IPS-15b (cell line): ENCODE data around the gene CD3D.

ENCODE experiments used
- H3K27me3 ChIP-seq: one replicate; pipeline ENCODE4 v1.6.1; 2013; ENCODE audit warnings: low read length; ENCODE audit not compliant: control insufficient read depth, insufficient read depth
- H3K36me3 ChIP-seq: one replicate; pipeline ENCODE4 v1.6.1; 2013; ENCODE audit warnings: low read length; ENCODE audit not compliant: control insufficient read depth, insufficient read depth
- H3K4me1 ChIP-seq: one replicate; pipeline ENCODE4 v1.6.1; 2013; ENCODE audit warnings: mild to moderate bottlenecking, low read length; ENCODE audit not compliant: control insufficient read depth, insufficient read depth
- H3K4me3 ChIP-seq: one replicate; pipeline ENCODE4 v1.5.1; 2013; ENCODE audit warnings: low read depth, low read length
- H3K9ac ChIP-seq: one replicate; pipeline ENCODE4 v1.6.1; 2013; ENCODE audit warnings: low read depth, mild to moderate bottlenecking, low read length
- H3K9me3 ChIP-seq: one replicate; pipeline ENCODE4 v1.6.1; 2013; ENCODE audit warnings: mild to moderate bottlenecking, low read length; ENCODE audit not compliant: control insufficient read depth, insufficient read depth

The CD3D gene

DNA sequence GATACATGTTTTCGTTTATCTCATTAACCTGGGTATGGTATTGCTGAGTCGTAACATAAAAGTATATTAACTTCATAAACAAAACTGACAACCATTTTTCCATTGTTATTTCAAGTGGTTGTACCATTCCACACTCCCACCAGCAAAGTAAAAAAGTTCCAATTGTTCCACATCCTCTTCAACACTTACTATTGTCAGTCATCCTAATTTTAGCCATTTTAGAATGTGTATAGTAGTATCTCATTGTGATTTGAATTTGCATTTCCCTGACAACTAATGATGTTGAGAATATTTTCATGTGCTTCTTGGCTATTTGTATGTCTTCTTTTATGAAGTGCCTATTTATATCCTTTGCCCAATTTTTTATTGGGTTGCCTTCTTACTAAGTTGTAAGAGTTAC, 48.5 kb downstream of the CD3D start:
- no peak overlapping the region for H3K4me3 ChIP-seq
- no peaks in the 10 kb centered on the region for H3K4me1 ChIP-seq
- H3K36me3 ChIP-seq = no peaks in the 10 kb centered on the region
- no peak overlapping the region for H3K9ac ChIP-seq
- H3K27me3 ChIP-seq = no peaks in the 10 kb centered on the region
- no peaks in the 10 kb centered on the region for H3K9me3 ChIP-seq

DNA sequence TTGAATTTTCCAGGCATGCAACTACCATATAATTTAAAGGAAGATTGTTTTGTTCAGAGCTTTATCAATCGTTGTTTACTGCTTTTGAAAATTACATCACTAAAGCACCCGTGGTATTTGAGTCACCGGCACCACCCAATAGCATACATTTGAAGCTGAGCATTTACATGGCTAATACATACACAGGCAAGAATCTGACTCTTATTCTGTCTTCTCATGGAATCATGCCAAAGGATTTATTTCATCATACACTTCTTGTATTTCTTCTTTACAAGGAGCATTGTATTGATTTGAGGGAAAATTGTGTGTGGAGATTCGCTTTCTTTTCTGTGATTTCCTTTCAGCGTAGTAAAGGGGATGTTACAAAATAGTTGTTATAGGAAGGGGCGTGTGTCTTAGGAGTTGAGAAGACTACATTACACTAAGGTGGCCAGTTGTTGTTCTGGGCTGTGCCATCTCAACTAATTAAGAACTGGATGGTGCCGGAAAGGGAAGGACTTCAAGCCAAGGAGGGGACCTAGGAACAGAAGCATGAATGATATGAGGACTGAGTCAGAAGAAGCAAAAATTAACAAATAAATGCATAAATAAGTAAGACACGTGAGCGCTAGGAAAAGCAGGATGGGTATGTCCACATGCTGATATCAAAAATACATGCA, 50.9 kb downstream of the CD3D start:
- H3K4me3 ChIP-seq = no peak overlapping the region
- H3K27me3 ChIP-seq = no peaks in the 10 kb centered on the region
- no peaks in the 10 kb centered on the region for H3K4me1 ChIP-seq
- no peaks in the 10 kb centered on the region for H3K9me3 ChIP-seq
- H3K9ac ChIP-seq = no peak overlapping the region
- H3K36me3 ChIP-seq = no peaks in the 10 kb centered on the region

DNA sequence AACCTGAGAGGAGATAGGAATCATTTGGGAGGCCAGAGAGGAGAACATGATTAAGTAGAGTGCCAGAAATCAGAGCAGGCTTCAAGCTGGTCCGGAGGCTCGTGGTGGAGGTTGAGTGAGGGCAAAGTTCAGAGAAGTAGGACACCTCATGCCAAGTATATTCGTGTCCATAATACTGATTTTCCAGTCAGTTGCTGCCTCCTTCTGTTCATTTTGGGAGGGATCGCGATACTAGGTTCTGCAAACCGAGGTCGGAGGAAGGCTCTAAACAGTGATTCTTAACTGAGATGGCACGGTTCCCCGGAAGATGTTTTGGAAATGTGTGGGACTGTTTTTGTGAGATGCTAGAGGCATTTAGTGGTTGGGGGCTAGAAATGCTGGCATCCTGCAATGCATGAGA, 51.6 kb downstream of the CD3D start:
- no peaks in the 10 kb centered on the region for H3K4me1 ChIP-seq
- H3K9me3 ChIP-seq = no peaks in the 10 kb centered on the region
- H3K27me3 ChIP-seq = no peaks in the 10 kb centered on the region
- no peak overlapping the region for H3K4me3 ChIP-seq
- no peaks in the 10 kb centered on the region for H3K36me3 ChIP-seq
- H3K9ac ChIP-seq = no peak overlapping the region

DNA sequence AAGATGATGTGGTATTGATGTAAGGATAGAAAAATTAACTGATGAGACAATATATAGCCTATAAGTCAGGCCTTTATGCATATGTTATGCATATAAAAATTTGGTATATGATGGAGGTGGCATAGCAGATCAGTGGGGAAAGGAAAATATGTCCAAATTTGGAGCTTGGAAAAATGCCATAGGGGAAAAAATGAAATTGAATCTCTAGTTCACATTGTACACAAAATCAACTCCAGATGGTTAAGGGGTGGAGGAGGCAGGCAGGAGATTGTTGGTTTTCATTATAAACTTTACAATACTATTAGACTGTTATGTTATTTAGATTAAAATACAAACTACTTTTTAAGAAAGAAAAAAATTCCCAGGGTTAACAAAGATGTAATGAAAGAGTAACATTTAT, 53.1 kb downstream of the CD3D start:
- Histone ChIP-seq H3K27me3 (no peaks in the 10 kb centered on the region), H3K9me3 (no peaks in the 10 kb centered on the region), H3K9ac (no peak overlapping the region), H3K36me3 (no peaks in the 10 kb centered on the region), H3K4me1 (no peaks in the 10 kb centered on the region), H3K4me3 (no peak overlapping the region)
